Measurements from ENCODE around the gene FGF18. TPM values are rescaled to one million over a fixed set of nuclear protein-coding genes. Genes with fewer than 3 reads are reported as not detected.
"Not testable (repeated sequence)": the region's sequence is repeated elsewhere in the genome, so short reads cannot be mapped to it uniquely, and the experiment has no call there.

FGF18 gene, protein sequence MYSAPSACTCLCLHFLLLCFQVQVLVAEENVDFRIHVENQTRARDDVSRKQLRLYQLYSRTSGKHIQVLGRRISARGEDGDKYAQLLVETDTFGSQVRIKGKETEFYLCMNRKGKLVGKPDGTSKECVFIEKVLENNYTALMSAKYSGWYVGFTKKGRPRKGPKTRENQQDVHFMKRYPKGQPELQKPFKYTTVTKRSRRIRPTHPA
- polyA plus RNA-seq (2012; ENCODE audit: insufficient read depth, insufficient read length, low read depth), result 0.51 TPM

DNA sequence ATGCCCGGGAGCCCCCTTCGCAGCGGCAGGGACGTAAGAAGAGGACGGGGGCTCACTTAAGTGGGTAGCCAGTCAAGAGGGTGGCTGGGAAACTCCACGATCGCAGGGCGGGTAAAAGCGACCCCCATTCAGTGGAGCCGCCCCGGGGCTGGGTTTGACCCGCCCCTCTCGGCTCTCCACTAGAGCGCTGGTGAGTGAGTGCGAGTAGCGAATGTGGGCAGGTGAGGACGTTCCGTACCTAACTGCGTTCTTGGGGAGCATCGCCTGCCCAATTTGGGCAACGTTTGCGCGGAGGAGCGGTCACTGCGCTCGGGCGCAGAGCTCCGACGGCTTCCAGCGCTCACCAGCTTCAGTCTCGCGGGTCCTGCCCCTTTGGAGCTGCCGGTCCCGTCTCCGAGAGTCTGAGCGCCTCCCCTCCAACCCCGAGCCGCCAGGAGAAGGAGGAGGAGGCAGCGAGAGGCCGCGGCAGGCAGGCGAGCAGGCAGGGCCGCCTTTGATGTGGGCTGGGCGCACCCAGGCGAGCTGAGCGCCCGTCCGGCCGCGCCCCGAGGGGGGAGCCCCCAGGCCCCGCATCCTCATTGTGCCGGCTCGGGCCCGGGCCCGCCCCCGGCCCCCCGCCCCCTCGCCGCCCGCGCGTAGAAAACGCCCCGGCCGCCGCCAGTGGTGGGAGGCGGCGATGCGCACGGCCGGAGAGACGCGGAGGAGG lies at the start of gene FGF18:
FGF18 (plus strand) TSS at position 666 of the 706 bp plus-strand sequence. CDS start 553 bp downstream, outside the sequence.
- TF ChIP-seq, protein P1, sequence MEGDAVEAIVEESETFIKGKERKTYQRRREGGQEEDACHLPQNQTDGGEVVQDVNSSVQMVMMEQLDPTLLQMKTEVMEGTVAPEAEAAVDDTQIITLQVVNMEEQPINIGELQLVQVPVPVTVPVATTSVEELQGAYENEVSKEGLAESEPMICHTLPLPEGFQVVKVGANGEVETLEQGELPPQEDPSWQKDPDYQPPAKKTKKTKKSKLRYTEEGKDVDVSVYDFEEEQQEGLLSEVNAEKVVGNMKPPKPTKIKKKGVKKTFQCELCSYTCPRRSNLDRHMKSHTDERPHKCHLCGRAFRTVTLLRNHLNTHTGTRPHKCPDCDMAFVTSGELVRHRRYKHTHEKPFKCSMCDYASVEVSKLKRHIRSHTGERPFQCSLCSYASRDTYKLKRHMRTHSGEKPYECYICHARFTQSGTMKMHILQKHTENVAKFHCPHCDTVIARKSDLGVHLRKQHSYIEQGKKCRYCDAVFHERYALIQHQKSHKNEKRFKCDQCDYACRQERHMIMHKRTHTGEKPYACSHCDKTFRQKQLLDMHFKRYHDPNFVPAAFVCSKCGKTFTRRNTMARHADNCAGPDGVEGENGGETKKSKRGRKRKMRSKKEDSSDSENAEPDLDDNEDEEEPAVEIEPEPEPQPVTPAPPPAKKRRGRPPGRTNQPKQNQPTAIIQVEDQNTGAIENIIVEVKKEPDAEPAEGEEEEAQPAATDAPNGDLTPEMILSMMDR (IDR thresholded peaks at IDR 0.05; ENCODE audit: low read depth, low read length), result no peak
- H3K9me3 ChIP-seq, result no peaks in the 10 kb centered on the region

DNA sequence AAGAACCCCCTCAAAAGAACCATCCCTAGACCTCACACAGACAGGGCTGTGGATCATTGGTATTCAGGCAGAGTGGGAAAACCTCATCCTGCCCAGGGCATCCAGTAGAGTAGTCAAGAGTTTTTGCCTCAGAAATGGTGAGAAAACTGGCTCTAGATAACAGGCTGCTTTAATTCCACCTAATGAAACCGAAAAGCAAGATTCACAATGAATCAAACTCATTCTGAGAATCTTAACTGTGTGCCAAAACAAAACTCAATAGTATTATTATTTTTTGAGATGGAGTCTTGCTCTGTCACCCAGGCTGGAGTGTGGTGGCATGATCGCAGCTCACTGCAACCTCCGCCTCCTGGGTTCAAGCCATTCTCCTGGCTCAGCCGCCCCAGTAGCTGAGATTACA lies 49.5 kb upstream of the FGF18 start:
- Histone ChIP-seq H3K9me3 (no peaks in the 10 kb centered on the region), H3K27me3 (no peaks in the 10 kb centered on the region), H3K4me1 (no peaks in the 10 kb centered on the region), H3K4me3 (ENCODE audit: low read depth, low read length) (no peak overlapping the region), H3K36me3 (no peaks in the 10 kb centered on the region)
- DNase-seq, result no peak
- TF ChIP-seq, protein P1 (IDR thresholded peaks at IDR 0.05; ENCODE audit: low read depth, low read length), result no peak

More for the DNA sequence above, at the start of gene FGF18:
- Histone ChIP-seq H3K4me3 (ENCODE audit: low read depth, low read length) (peak within 1 kb of the TSS; percentile 48), H3K36me3 (peaks cover 3% of the 10 kb centered on the region; the same call in 1 of the 2 replicates), H3K27me3 (peaks cover 27% of the 10 kb centered on the region), H3K4me1 (peaks cover 21% of the 10 kb centered on the region)
- peak; percentile 68 for DNase-seq

DNA sequence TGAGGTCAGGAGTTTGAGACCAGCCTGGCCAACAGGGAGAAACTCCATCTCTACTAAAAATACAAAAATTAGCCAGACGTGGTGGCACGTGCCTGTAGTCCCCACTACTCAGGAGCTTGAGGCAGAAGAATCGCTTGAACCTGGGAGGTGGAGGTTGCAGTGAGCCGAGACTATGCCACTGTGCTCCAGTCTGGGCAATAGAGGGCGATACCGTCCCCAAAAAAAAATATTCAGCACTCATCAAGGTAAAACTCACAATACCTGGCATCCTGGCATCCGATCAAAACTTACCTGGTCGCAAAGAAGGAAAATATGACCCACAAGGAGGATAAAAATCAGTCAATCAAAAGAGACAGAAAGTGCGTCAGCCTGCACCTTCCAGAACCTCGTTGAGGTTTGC lies 48.6 kb upstream of the FGF18 start:
- not testable (repeated sequence) for H3K9me3 ChIP-seq; H3K36me3 ChIP-seq; H3K4me3 ChIP-seq (ENCODE audit: low read depth, low read length); H3K27me3 ChIP-seq; H3K4me1 ChIP-seq; DNase-seq
- TF ChIP-seq, protein P1 (IDR thresholded peaks at IDR 0.05; ENCODE audit: low read depth, low read length), result peak; percentile 29; the same call in 1 of the 2 replicates

DNA sequence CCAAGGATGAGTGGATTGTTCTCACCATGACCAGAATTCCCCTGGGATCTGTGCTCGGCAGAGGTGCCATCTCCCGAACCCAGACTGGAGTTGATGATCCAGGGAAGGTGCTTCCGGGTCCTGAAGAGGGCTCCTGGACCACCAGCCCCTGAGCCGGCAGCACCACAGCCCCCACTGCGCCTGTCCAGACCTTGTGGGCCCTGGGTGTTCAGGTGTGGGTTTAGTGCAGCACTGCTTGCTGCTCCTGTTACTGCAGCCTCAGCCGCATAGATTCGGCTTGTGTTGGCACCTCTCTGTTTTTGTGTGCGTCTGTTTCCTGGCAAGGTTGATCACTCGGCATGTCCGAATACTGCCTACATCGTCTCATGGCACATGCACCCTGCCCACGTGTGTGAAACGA lies 48.1 kb upstream of the FGF18 start:
- H3K27me3 ChIP-seq, result no peaks in the 10 kb centered on the region
- H3K9me3 ChIP-seq, result no peaks in the 10 kb centered on the region
- H3K4me3 ChIP-seq (ENCODE audit: low read depth, low read length), result no peak overlapping the region
- no peaks in the 10 kb centered on the region for H3K4me1 ChIP-seq
- H3K36me3 ChIP-seq, result no peaks in the 10 kb centered on the region
- TF ChIP-seq, protein P1 (IDR thresholded peaks at IDR 0.05; ENCODE audit: low read depth, low read length), result no peak
- no peak for DNase-seq

DNA sequence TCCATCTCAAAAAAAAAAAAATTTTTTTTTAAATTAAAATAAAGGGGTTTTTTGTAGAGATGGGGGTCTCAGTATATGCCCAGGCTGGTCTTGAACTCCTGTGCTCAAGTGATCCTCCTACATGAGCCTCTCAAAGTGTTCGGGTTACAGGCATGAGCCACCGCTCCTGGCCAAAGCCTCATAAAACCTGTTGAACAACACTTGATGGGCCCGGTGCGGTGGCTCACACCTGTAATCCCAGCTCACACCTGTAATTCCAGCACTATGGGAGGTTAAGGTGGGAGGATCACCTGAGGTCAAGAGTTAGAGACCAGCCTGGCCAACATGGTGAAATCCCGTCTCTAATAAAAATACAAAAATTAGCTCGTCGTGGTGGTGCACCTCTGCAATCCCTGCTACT lies 39.5 kb upstream of the FGF18 start:
- TF ChIP-seq, protein P1 (IDR thresholded peaks at IDR 0.05; ENCODE audit: low read depth, low read length), result no peak
- Histone ChIP-seq H3K27me3 (no peaks in the 10 kb centered on the region), H3K9me3 (no peaks in the 10 kb centered on the region), H3K4me3 (ENCODE audit: low read depth, low read length) (no peak overlapping the region), H3K36me3 (no peaks in the 10 kb centered on the region), H3K4me1 (no peaks in the 10 kb centered on the region)
- no peak for DNase-seq

DNA sequence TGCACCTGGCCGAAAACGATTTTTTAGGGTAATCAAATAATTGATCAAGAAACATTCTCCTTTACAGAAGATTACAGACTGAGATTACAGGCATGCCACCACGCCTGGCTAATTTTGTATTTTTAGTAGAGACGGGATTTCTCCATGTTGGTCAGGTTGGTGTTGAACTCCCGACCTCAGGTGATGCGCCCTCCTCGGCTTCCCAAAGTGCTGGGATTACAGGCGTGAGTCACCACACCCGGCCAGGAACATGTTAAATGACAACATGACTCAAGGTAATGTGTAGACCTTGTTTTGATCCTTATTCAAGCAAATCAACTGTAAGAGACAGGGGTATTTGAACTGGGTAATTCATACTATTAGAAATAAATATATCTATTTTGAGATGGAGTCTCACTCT lies 35.0 kb upstream of the FGF18 start:
- not testable (repeated sequence) for H3K4me3 ChIP-seq (ENCODE audit: low read depth, low read length); H3K4me1 ChIP-seq; DNase-seq; H3K9me3 ChIP-seq; H3K27me3 ChIP-seq
- H3K36me3 ChIP-seq, result peaks cover 17% of the 10 kb centered on the region

DNA sequence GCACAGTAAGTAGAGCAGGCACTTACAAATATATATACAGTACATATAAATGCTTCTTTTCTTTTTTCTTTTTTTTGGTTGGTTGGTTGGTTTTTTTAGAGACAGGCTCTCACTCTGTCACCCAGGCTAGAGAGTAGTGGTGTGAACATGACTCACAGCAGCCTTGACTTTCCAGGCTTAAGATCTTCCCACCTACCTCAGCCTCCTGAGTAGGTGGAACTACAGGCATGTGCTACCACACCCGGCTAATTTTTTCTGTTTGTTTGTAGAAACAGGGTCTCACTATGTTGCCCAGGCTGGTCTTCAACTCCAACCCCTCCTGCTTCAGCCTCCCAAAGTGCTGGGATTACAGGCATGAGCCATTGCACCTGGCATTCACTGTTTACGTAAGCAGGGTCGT lies 34.4 kb upstream of the FGF18 start:
- H3K4me3 ChIP-seq (ENCODE audit: low read depth, low read length); DNase-seq; H3K9me3 ChIP-seq: not testable (repeated sequence)

More for the DNA sequence above, 34.4 kb upstream of the FGF18 start:
- H3K4me1 ChIP-seq, H3K27me3 ChIP-seq: not testable (repeated sequence)
- H3K36me3 ChIP-seq, result peaks cover 23% of the 10 kb centered on the region

All from BE2C (cell line).